Activated naive CD4-positive, alpha-beta T cell treated with anti-CD3 and anti-CD28 coated beads, Interleukin-2, amount 50 U/mL, for 72 hours (primary cell): ENCODE data around the gene DIS3L2. TPM values are rescaled to one million over a fixed set of nuclear protein-coding genes. Genes with fewer than 3 reads are reported as not detected.
"Not testable (repeated sequence)": the region's sequence is repeated elsewhere in the genome, so short reads cannot be mapped to it uniquely, and the experiment has no call there.

Source experiments
- ATAC-seq, 2 donors: fragments of 150-1000 bp; cut with Tn5 transposase; 2 replicates each; pipeline ENCODE4 v1.10.0; 2021; ENCODE audit warnings: mild to moderate bottlenecking in 2 of 2, moderate library complexity in 2 of 2
- DNase-seq, 2 donors: peaks; one replicate each; pipeline ENCODE4 v3.0.0; 2021 to 2022; ENCODE audit warnings: low spot score in 2 of 2
- H3K27ac Mint-ChIP-seq, 2 donors: one replicate each; pipeline ENCODE4 v1.8.0; 2022; ENCODE audit warnings: mild to moderate bottlenecking in 2 of 2, mixed read lengths in 2 of 2
- H3K36me3 Mint-ChIP-seq, 2 donors: one replicate each; pipeline ENCODE4 v1.8.0; 2022; ENCODE audit warnings: mixed read lengths in 2 of 2
- H3K9me3 Mint-ChIP-seq, 2 donors: one replicate each; pipeline ENCODE4 v1.8.0; 2022; ENCODE audit warnings: mixed read lengths in 2 of 2
- total RNA-seq, 2 donors: library from RNA; stranded (reverse); gene quantifications; one replicate each; pipeline ENCODE4 v1.2.3, GENCODE V29; 2022

DIS3L2 gene
- total RNA-seq, 2 donors from 2014 or later: 19.9 to 44.0 TPM

GRCh38 chr2:232353660-232354059 is 392.1 kb downstream of the DIS3L2 start:
- DNase-seq (peak in 1 of 2 donors; percentile 9), ATAC-seq (peak in 1 of 2 donors; percentile 22)
- H3K27ac Mint-ChIP-seq: no peak overlapping the region
- peaks cover 0 to 5% of the 10 kb centered on the region in 2 donors for H3K36me3 Mint-ChIP-seq
- no peaks in the 10 kb centered on the region for H3K9me3 Mint-ChIP-seq

- ATAC-seq (peak in 1 of 2 donors; percentile 11), DNase-seq (peak in 1 of 2 donors; percentile 46)
- Mint-ChIP-seq H3K36me3 (peaks cover 0 to 5% of the 10 kb centered on the region in 2 donors), H3K9me3 (no peaks in the 10 kb centered on the region), H3K27ac (no peak overlapping the region)
Measured at GRCh38 chr2:232354069-232354468, 392.6 kb downstream of the DIS3L2 start.

GRCh38 chr2:232361646-232362045 is 400.1 kb downstream of the DIS3L2 start:
- ATAC-seq: no peak
- Mint-ChIP-seq H3K27ac (no peak overlapping the region), H3K9me3 (peaks cover 0 to 7% of the 10 kb centered on the region in 2 donors), H3K36me3 (peaks cover 0 to 1% of the 10 kb centered on the region in 2 donors)
- DNase-seq: no peak

GRCh38 chr2:232362174-232362900 is 400.8 kb downstream of the DIS3L2 start:
- ATAC-seq (no peak), DNase-seq (no peak)
- peaks cover 0 to 7% of the 10 kb centered on the region in 2 donors for H3K9me3 Mint-ChIP-seq
- no peak overlapping the region for H3K27ac Mint-ChIP-seq
- no peaks in the 10 kb centered on the region for H3K36me3 Mint-ChIP-seq

- not testable (repeated sequence) for ATAC-seq, DNase-seq, H3K36me3 Mint-ChIP-seq, H3K9me3 Mint-ChIP-seq
- H3K27ac Mint-ChIP-seq: peak overlapping the region; percentile 85
Measured at GRCh38 chr2:232363064-232363783, 401.7 kb downstream of the DIS3L2 start.

- DNase-seq: peak in 1 of 2 donors; percentile 53
- Mint-ChIP-seq H3K36me3 (no peaks in the 10 kb centered on the region), H3K27ac (peak overlapping the region; percentile 85)
Measured at GRCh38 chr2:232363784-232364615, 402.5 kb downstream of the DIS3L2 start.

GRCh38 chr2:232364806-232365594 is 403.5 kb downstream of the DIS3L2 start:
- ATAC-seq, H3K36me3 Mint-ChIP-seq, H3K9me3 Mint-ChIP-seq: not testable (repeated sequence)
- DNase-seq: peak in 1 of 2 donors; percentile 38
- peak overlapping the region in 1 of 2 donors; percentile 21 for H3K27ac Mint-ChIP-seq

More at GRCh38 chr2:232363784-232364615, 402.5 kb downstream of the DIS3L2 start:
- peaks cover 0 to 7% of the 10 kb centered on the region in 2 donors for H3K9me3 Mint-ChIP-seq
- peak; percentile 60 to 68 for ATAC-seq

- peak in 1 of 2 donors; percentile 49 for DNase-seq
- Mint-ChIP-seq H3K27ac (peak overlapping the region in 1 of 2 donors; percentile 21), H3K36me3 (no peaks in the 10 kb centered on the region), H3K9me3 (peaks cover 0 to 7% of the 10 kb centered on the region in 2 donors)
- peak; percentile 67 to 81 for ATAC-seq
Measured at GRCh38 chr2:232365621-232366321, 404.3 kb downstream of the DIS3L2 start.

GRCh38 chr2:232366461-232366860 is 404.9 kb downstream of the DIS3L2 start:
- H3K9me3 Mint-ChIP-seq, H3K27ac Mint-ChIP-seq, H3K36me3 Mint-ChIP-seq, ATAC-seq: not testable (repeated sequence)
- DNase-seq: peak in 1 of 2 donors; percentile 47

GRCh38 chr2:232367016-232367415 is 405.5 kb downstream of the DIS3L2 start:
- H3K36me3 Mint-ChIP-seq: no peaks in the 10 kb centered on the region
- DNase-seq (peak in 1 of 2 donors; percentile 16), ATAC-seq (no peak)
- H3K9me3 Mint-ChIP-seq: peaks cover 0 to 5% of the 10 kb centered on the region in 2 donors
- no peak overlapping the region for H3K27ac Mint-ChIP-seq

GRCh38 chr2:232367591-232368233 is 406.2 kb downstream of the DIS3L2 start:
- Mint-ChIP-seq H3K36me3 (no peaks in the 10 kb centered on the region), H3K27ac (no peak overlapping the region), H3K9me3 (no peaks in the 10 kb centered on the region)
- peak in 1 of 2 donors; percentile 49 for DNase-seq
- ATAC-seq: no peak

- H3K9me3 Mint-ChIP-seq: no peaks in the 10 kb centered on the region
- DNase-seq: peak in 1 of 2 donors; percentile 51
Measured at GRCh38 chr2:232368311-232368731, 406.8 kb downstream of the DIS3L2 start.

GRCh38 chr2:232369126-232369951 is 407.8 kb downstream of the DIS3L2 start:
- DNase-seq: peak in 1 of 2 donors; percentile 47
- Mint-ChIP-seq H3K9me3 (no peaks in the 10 kb centered on the region), H3K36me3 (no peaks in the 10 kb centered on the region), H3K27ac (no peak overlapping the region)
- ATAC-seq: no peak

More at GRCh38 chr2:232368311-232368731, 406.8 kb downstream of the DIS3L2 start:
- Mint-ChIP-seq H3K36me3 (no peaks in the 10 kb centered on the region), H3K27ac (no peak overlapping the region)
- no peak for ATAC-seq

- ATAC-seq, DNase-seq, H3K9me3 Mint-ChIP-seq, H3K27ac Mint-ChIP-seq, H3K36me3 Mint-ChIP-seq: not testable (repeated sequence)
Measured at GRCh38 chr2:232370007-232370406, 408.5 kb downstream of the DIS3L2 start.
